GM12892 (cell line): ENCODE measurements around the gene GABRB3.

Experiments used
- POLR2A ChIP-seq: IDR thresholded peaks from 2 replicates; pipeline ENCODE4 v1.6.1; 2011; ENCODE audit warnings: low read depth, low read length, control low read depth
- POLR2AphosphoS5 ChIP-seq: IDR thresholded peaks from 2 replicates; pipeline ENCODE4 v1.6.1; 2011; ENCODE audit warnings: low read depth, low read length, control low read depth
- TAF1 ChIP-seq: IDR thresholded peaks from 2 replicates; pipeline ENCODE4 v1.6.1; 2011; ENCODE audit warnings: low read depth, mild to moderate bottlenecking, control low read depth, low read length, borderline replicate concordance

GRCh38 chr15:26571346-26571745, 201.5 kb downstream of the GABRB3 start:
- TF ChIP-seq POLR2A: no peak
- no peak for TF ChIP-seq POLR2AphosphoS5
- TF ChIP-seq TAF1: no peak
